SIG-M5 treated with dmso at 0.1 percent for 504 hours (cell line): ENCODE data around the gene ZBTB47.

Source experiments
- DNase-seq: peaks from one replicate; lab custom pipeline; 2025; ENCODE audit not compliant: unreplicated experiment; lab: John Stamatoyannopoulos, UW

ZBTB47 gene

GRCh38 chr3:42711491-42712343 lies 58.2 kb downstream of the ZBTB47 start:
- no peak for DNase-seq

GRCh38 chr3:42712344-42712648 lies 58.8 kb downstream of the ZBTB47 start:
- no peak for DNase-seq

GRCh38 chr3:42712688-42713372 lies 59.3 kb downstream of the ZBTB47 start:
- no peak for DNase-seq

GRCh38 chr3:42713747-42714146 lies 60.2 kb downstream of the ZBTB47 start:
- DNase-seq: no peak

GRCh38 chr3:42714171-42714852 lies 60.8 kb downstream of the ZBTB47 start:
- DNase-seq: no peak
